SK-N-SH treated with all-trans-retinoic acid at 6 μM for 48 hours (cell line): ENCODE measurements around the gene PAM16.

ENCODE experiments used
- ARNTL ChIP-seq: fragments of 450-650 bp; formaldehyde crosslinking; IDR thresholded peaks from 2 replicates; pipeline ENCODE4 v1.5.0; 2020; ENCODE audit warnings: low read depth, mild to moderate bottlenecking, moderate library complexity, borderline replicate concordance
- RARB ChIP-seq: fragments of 250-450 bp; sonication (Bioruptor Pico); IDR thresholded peaks from 2 replicates; pipeline ENCODE4 v1.8.0; 2021; ENCODE audit warnings: mild to moderate bottlenecking, moderate library complexity
- TCF4 ChIP-seq: fragments of 250-450 bp; sonication (Bioruptor Pico); IDR thresholded peaks from 2 replicates; pipeline ENCODE4 v1.8.0; 2021; ENCODE audit warnings: mild to moderate bottlenecking, moderate library complexity, borderline replicate concordance
- ZFP3 ChIP-seq: fragments of 250-450 bp; sonication (Bioruptor Pico); IDR thresholded peaks from 2 replicates; pipeline ENCODE4 v1.5.0; 2020; ENCODE audit warnings: mild to moderate bottlenecking, moderate library complexity
- ZNF70 ChIP-seq: fragments of 450-650 bp; formaldehyde crosslinking; IDR thresholded peaks from 2 replicates; pipeline ENCODE4 v1.5.0; 2020; ENCODE audit warnings: mild to moderate bottlenecking, moderate library complexity
- ZNF8 ChIP-seq: fragments of 450-650 bp; formaldehyde crosslinking; IDR thresholded peaks from 2 replicates; pipeline ENCODE4 v1.5.0; 2020; ENCODE audit warnings: mild to moderate bottlenecking, moderate library complexity

GRCh38 chr16:4385066-4385788 lies 34.1 kb upstream of the PAM16 start:
- no peak for TF ChIP-seq RARB (CRISPR knock-in tag)
- TF ChIP-seq TCF4 = no peak
- no peak for TF ChIP-seq ZNF8
- no peak for TF ChIP-seq ZFP3 (CRISPR knock-in tag)
- TF ChIP-seq ARNTL (CRISPR knock-in tag) = no peak
- TF ChIP-seq ZNF70 = no peak
